Caki2 (cell line): ENCODE results near the gene ERC2. TPM values are rescaled to one million over a fixed set of nuclear protein-coding genes. Genes with fewer than 3 reads are reported as not detected.
"Not testable (repeated sequence)": the region's sequence is repeated elsewhere in the genome, so short reads cannot be mapped to it uniquely, and the experiment has no call there.

Source experiments
- DNase-seq: peaks from one replicate; pipeline ENCODE4 v3.0.0-alpha.2; 2015; ENCODE audit warnings: low read depth
- in situ Hi-C: cut with HindIII; loops from 2 replicates; pipeline ENCODE4 v1.10.0; 2016; ENCODE audit warnings: low sequenced_read_pairs, low pct_unique_long_range_greater_than_20kb, mixed read lengths
- total RNA-seq: library from RNA; depleted of rRNA; stranded (reverse); fragments of >200 nt; shearing (Covaris generic); gene quantifications from 2 replicates; pipeline ENCODE4 v1.2.3, GENCODE V29; 2014; ENCODE audit warnings: low replicate concordance

Gene ERC2
- total RNA-seq, 1 experiment from 2014 or later = not detected

DNA sequence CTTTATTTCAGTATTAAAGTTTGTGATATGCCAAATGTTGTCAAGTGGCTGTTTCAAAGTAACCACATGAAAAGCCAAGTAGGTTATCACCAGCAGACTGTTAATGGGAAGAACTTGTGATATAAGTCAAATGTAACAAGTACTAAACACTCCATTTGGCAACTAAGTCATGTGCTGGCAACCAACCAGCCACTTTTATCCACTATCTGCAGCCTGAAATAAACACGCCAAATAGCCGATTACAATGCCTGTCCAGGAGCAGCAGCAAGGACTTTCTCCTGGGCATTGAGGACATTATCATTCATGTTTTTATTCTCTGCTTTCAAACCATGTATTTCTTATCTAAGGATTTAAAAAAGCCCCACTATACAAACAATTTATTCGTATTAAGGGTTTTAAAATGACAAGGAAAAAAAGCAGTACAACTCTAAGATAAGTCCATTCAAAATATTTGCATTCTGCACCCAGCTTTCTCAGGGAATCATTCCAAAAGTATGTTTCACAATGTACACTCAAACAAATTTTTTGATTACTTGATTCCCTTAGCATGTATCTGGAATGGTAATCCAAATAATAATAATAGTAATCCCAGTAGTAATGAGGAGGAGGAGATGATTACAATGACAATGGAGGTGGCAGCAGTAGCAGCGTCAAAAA lies 448.6 kb downstream of the ERC2 start:
- no peak for DNase-seq
- in situ Hi-C loops = no loop called here

DNA sequence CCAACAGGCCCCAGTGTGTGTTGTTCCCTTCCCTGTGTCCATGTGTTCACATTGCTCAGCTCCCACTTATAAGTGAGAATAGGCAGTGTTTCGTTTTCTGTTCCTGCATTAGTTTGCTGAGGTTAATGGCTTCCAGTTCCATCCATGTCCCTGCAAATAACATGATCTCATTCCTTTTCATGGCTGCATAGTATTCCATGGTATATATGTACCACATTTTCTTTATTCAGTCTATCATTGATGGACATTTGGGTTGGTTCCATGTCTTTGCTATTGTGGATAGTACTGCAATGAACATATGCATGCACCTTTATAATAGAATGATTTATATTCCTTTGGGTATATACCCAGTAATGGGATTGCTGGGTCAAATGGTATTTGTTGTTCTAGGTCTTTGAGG lies 452.9 kb downstream of the ERC2 start:
- DNase-seq, in situ Hi-C loops: not testable (repeated sequence)

DNA sequence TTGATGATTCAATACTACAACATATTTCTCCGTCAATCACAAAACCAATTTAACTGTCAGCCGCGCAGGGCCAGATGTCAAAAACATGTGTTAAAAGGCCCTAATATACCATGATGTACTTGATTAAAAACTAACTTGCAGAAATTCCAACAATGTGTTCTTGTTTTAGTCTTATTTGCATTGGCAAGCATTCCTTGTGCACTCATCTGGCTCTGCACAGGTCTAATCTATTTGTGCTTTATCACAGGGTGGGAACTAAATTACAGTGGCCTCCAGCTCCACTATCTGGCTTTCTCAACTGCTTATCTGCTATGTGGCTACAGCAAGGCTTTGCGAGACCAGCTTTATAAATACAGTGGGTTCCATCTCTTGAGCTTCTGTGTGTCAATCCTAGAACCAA lies 455.5 kb downstream of the ERC2 start:
- no peak for DNase-seq
- in situ Hi-C loops = no loop called here

DNA sequence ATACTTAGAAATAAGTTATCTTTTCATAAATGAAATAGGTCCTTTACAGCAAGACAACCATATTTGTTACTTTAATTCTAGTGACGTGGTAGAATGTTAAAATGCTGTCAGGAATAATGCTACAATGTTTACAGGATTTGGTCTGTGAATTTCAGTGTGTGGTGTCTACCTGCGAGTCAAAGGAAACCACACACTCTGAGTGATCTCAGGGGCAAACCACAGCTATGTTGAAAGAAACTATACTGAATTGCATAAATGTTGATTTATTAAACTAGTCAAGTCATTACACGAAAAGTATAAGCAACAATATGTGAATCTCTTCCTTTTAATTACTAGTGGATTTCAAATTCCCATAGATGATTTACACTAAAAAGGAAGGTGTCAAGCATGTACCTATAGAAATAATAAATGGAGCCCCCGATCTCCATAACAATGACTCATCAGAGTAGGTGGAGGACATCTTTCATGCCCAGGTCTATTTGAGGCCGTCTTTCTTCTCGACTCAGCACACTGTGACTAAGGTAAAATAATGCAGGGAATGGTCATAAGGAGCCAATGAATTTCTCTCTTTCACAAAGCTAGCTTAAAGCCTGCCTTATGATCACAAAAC lies 463.0 kb downstream of the ERC2 start:
- in situ Hi-C loops = no loop called here
- DNase-seq = peak; percentile 22

DNA sequence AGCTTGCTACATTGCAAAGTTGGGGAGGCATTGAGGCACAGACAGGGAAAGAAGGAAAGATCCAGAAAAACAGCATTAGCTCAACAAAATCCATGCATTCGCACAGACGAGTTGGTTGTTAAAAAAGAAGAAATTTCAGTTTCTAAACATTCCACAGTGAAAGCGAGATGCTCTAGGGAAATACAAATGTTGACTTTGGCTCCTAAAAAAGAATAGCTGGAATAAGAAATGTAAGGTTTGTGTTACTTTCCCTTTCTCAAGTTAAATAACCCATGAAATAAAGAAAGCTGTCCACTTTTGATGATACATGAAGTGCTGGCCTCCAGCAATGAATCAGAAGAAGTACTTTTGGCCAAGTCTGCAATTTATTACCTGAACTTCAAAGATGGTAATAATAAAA lies 465.1 kb downstream of the ERC2 start:
- no peak for DNase-seq
- in situ Hi-C loops = no loop called here

DNA sequence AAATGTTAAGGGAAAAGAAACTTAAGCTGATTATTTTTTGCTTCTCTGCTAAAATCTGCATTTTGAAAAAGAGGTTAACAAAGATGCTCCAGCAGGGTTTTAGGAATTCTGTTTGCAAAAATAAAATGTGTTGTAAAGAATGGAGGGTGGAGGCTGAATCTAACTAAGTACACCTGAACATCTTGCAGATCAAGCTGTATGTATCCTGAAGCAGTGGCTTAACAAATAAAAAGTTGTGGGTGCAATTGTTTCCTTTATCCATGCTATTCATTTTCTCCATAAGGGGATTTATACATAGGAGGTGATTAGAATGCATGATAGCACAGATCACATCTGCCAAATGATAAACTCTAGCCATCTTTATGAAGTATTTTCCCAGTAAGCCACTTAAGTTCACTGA lies 466.3 kb downstream of the ERC2 start:
- no peak for DNase-seq
- in situ Hi-C loops = no loop called here

DNA sequence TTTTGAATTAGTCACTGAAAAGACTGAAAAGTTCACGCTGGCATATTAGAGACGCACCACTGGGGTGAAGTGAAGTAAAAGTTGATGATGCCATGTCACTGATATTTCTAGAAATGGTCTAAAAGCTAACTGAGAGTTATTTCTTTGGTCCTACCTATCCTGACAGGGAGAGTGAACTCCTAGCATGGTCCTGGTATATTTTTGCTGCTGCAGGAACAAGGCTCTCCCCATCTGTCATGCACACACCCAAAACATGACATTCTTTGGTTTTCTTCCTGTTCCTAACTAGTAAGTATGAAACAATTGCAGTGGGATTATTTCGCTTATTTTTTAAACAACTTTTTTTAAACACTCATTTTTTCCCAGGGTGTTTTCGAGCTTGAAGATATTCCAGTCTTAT lies 466.7 kb downstream of the ERC2 start:
- in situ Hi-C loops = no loop called here
- no peak for DNase-seq

DNA sequence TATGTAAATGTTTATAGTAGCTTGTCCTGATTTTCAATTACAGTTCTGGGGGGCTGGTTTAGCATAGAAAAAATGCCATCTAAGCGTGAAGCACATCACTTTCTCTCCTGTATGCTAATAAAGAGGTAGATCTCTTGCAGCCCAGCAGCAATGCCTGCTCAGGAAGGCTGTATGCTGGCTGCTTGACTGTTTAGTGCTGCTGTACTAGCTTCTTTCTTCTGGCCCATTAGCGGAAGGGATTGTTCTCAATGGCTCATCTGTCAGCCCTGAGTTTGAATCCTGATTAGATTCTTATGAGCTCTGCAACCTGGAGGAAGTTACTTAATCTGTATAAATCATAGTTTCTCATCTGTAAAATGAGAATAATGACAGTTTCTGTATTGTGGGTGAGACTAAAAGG lies 478.9 kb downstream of the ERC2 start:
- in situ Hi-C loops = no loop called here

DNA sequence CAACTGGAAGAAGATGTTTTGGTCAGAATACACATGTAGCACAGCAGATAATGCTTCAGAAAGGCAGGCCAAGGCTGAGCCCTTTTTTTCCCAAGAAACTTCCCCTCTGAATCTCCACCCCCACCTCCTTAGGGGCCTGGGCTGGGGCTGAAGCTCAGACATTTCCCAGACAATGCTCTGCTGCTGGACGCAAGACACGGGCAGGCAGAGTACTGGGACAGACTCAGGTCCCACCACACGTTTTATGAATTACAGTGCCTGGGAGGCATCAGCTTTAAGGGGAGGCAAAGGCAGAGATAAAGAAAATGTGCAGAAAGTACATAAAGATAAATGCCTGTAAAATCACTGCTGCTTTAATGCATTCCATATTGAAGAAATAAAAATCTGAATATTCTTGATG lies 479.4 kb downstream of the ERC2 start:
- in situ Hi-C loops = no loop called here
- DNase-seq = no peak

More for the DNA sequence above, 478.9 kb downstream of the ERC2 start:
- no peak for DNase-seq

DNA sequence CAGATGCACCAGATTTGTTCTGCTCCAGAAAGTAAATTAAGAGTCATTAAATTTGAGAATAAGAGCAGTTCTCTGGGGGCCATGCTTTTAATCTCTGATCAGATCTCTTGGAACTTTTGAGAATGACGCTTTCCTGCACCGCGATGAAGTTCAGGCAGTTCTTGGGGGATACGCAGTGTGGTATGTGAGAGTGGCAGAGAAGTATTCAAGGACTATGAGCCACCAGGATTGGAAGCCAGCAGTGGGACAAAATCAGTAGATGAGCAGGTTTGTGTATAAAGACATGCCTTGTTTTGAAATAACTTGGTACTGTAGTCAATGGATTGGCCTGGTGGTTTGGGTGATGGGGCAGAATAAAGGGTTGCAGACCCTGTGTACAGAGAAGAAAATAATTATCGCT lies 483.6 kb downstream of the ERC2 start:
- in situ Hi-C loops = no loop called here
- no peak for DNase-seq

DNA sequence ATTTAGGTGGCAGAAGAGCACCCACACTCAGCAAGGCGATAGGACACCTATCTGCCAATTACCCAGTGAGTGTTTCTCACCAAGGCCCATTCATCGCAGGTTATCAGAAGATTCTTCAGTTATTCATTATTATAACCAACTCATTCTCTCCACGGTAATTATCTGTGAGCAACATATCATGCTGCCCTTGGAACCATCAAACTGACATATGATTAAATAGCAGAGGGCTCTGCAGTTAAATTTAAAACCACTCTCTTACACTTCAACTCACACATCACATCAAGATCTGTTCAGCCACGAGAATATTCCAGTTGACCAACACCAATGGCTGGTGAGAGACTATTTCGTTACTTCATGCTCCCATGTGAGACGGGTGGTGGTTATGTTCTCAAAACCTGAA lies 489.3 kb downstream of the ERC2 start:
- no peak for DNase-seq
- in situ Hi-C loops = no loop called here

DNA sequence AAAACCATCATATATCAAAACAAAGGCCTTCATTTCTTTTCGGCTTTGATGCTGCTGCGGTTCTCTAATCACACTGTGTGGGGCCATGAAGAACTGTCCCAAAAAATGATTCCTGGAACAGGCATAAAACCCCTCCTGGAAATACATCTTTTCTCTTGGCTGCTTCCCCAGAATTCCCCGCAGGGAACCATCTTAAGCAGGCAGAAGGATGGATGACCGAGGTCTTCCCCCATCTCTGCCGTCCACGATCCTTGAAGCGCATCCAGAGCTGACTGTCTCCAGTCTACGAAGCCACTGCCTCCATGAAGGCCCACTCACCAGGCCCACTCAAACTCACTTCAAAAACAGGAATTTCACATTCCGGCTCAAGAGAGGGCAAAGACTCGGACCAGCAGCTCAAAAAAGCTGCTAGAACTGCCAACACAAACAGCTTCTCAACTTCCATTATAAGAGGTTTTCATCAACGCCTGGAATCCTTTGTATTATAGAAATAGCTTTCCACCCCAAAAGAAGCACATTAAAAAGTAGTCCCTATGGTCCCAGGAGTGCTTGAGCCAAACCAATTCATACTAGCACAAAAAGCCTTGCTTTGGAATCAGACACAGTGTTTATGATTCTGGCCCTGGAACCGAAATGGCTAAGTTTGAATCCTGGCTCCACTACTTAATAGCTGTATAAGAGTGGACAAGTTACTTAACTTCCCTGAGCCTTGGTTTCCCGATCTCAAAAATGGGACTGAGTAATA lies 493.7 kb downstream of the ERC2 start:
- in situ Hi-C loops = no loop called here
- DNase-seq = no peak

DNA sequence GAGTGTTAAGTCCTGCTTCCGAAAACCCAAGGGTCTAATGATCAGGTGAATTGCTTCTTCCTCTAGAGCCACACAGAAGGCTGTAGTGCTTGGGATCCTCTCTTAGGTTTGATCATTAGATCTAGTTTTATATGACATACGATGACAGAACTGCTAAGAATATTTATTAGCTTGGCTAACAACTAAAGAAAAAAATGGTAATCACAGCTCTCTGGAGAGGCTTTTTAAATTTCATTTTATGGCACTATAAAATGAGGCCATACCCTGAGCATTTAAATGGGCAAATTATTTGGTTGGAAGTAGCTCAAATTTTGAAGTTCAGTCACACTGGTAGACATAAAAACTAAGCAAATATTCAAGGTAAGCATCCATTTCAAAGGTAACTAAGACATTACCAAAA lies 498.6 kb downstream of the ERC2 start:
- in situ Hi-C loops = no loop called here
- no peak for DNase-seq

DNA sequence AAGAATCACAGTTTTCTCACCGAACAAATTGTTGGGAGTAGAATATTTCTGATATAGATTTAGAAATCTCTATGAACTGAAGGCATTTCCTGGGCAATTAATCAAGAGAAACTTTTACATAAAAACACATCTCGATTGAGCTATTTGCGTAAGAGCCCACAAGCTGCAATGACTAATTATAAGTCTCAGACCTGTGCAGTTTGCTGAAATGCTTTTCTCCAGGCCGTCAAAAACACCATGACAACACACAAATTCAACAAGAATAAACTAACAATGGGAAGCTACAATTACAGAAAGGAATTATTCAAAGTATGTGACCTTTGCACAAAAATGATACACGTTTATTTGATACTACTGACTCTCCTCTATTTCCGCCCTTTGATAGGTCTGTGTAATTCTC lies 499.9 kb downstream of the ERC2 start:
- DNase-seq = no peak
- in situ Hi-C loops = no loop called here

DNA sequence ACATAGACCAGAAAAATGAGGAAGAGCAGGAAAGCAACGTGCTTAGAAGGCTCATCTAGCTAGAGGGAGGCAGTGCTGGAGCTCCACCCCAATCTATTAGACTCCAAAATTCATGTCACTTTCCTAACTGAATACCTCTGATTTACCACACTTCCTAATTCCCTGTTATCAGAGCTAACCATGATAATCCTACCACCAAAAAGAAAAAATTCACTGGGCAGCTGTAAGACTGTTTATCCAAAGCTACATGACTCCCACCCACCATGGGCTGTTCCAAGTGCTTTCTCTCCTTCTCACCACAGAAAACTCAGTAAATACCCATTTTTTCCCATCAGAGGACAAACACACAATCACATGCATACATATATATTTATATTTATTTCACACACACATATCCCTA lies 501.7 kb downstream of the ERC2 start:
- in situ Hi-C loops = no loop called here

DNA sequence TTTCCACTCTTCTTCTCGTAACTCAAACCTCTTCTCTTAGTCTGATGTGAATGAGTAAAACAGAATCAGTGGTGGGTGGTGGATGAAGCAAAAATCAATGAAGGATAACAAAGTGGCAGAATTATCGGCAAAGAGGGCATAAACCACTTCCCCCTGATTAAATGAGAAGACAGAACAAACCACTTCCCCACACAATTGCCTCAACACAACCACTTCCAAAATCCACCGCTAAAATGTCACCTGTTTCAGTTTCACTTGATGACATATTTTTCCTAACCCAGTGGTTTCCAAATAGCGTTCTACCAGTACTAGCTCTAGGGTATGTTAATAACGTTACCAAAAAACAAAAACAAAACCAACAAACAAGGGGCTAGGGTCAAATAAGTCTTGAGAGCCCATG lies 502.5 kb downstream of the ERC2 start:
- in situ Hi-C loops = no loop called here
- DNase-seq = no peak

More for the DNA sequence above, 501.7 kb downstream of the ERC2 start:
- DNase-seq = no peak

DNA sequence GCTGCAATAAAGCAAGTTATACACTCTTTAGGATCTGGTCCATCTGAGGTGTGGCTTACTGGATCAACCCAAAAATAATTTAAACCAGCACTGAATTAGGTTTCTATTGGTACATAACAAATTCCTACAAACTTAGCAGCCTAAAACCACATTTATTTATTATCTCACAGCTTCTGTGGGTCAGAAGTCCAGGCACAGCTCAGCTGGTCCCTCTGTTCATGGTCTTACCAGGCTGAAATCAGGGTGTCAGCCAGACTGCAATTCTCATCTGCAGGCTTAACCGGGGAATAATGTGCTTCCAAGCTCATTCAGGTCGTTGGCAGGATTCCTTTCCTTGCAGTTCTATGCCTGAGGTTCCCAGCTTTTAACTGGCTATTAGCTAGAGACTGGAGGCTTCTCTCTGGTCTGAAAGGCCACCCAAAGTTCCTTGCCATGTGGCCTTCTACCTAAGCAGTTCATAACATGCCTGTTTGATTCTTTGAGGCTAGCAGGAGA lies 503.7 kb downstream of the ERC2 start:
- in situ Hi-C loops = no loop called here
- DNase-seq = no peak

DNA sequence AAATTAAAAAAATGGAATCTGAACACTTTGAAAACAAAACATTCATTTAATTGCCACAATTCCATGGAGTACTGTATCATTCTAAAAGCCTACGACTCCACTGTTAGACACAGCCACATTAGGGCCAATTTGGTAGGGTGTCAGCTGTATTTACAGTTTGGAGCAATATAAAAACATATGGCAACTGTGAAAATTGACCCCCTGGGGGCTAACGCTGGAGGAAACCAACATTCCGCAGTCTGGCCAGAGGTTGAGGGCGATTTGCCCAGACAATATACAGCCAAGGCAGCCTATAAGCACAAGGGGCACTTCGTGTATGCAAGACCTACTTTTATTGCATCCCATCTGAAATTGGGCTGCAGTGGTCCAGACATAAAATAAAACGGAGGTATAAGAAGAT lies 504.7 kb downstream of the ERC2 start:
- no peak for DNase-seq
- in situ Hi-C loops = no loop called here

DNA sequence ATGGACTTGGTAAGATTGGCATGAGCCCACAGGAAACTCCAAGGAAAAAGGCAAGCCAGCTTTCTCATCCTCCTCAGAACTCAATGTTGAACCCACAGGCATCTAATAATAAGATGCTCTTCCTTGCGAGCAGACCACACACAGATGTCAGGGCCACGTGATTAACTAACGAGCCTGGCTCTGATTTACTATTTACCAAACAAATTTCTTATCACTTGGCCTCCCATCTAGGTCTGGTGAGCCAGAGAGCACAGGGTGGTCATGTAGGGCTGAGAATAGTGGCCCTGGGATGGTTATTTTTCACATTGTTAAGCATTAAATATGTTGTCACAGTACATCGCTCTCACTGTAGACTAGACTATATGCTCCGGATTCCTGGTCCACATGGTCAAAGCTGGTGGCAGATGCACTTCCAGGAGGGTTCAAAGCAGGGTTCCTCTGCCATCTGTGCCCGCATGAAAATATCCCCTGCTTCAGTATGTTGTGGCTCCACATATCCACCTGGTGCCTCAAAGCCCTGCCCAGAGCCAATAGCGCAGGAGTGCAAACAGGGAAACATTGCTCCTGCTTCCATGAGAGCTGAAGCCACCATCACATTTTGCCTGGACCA lies 508.7 kb downstream of the ERC2 start:
- in situ Hi-C loops = no loop called here
- no peak for DNase-seq
